MCF 10A (cell line): ENCODE results near the gene NCOR2. TPM values are rescaled to one million over a fixed set of nuclear protein-coding genes. Genes with fewer than 3 reads are reported as not detected.

Experiments used
- BruUV-seq: library from RNA; stranded (reverse); fragments of 400-500 nt; replicated peaks from 2 replicates; lab custom pipeline; 2021; lab: Mats Ljungman, UMichigan
- CTCF ChIA-PET: fragments of 300-600 bp; sonication (Branson Sonifier 250); formaldehyde crosslinking; extraction: SDS; loops from one replicate; lab custom pipeline; 2021; ENCODE audit warnings: antibody characterized with exemption, inconsistent platforms; lab: Yijun Ruan, JAX
- POLR2A ChIA-PET: fragments of 300-600, 350-650 bp; sonication (Branson Sonifier 250); formaldehyde crosslinking; extraction: SDS; loops from one replicate; lab custom pipeline; 2020; ENCODE audit warnings: antibody characterized with exemption, inconsistent platforms; lab: Yijun Ruan, JAX
- DNase-seq: peaks from one replicate; pipeline ENCODE4 v3.0.0-alpha.2; 2018; ENCODE audit not compliant: unreplicated experiment
- H3K27ac Mint-ChIP-seq: one replicate; pipeline ENCODE4 v1.8.0; 2022; ENCODE audit warnings: mild to moderate bottlenecking, low read depth, mixed read lengths; ENCODE audit not compliant: unreplicated experiment
- H3K27me3 Mint-ChIP-seq: one replicate; pipeline ENCODE4 v1.8.0; 2022; ENCODE audit warnings: mixed read lengths; ENCODE audit not compliant: insufficient read depth, unreplicated experiment
- H3K36me3 Mint-ChIP-seq: one replicate; pipeline ENCODE4 v1.8.0; 2022; ENCODE audit warnings: mild to moderate bottlenecking, moderate library complexity, mixed read lengths; ENCODE audit not compliant: insufficient read depth, unreplicated experiment
- H3K4me1 Mint-ChIP-seq: one replicate; pipeline ENCODE4 v1.8.0; 2022; ENCODE audit warnings: mixed read lengths; ENCODE audit not compliant: insufficient read depth, unreplicated experiment
- H3K4me3 Mint-ChIP-seq: one replicate; pipeline ENCODE4 v1.8.0; 2022; ENCODE audit warnings: mild to moderate bottlenecking, moderate library complexity, mixed read lengths; ENCODE audit not compliant: unreplicated experiment
- H3K9me3 Mint-ChIP-seq: one replicate; pipeline ENCODE4 v1.8.0; 2022; ENCODE audit warnings: mixed read lengths; ENCODE audit not compliant: unreplicated experiment
- CTCF ChIP-seq: fragments of 200-600 bp; IDR thresholded peaks from one replicate; pipeline ENCODE4 v1.8.0; 2022; ENCODE audit warnings: antibody characterized with exemption, mild to moderate bottlenecking; ENCODE audit not compliant: unreplicated experiment
- intact Hi-C: fragments of 100-400 bp; cut with micrococcal nuclease; formaldehyde crosslinking; loops from 2 replicates; pipeline ENCODE4 v1.14.1; 2022
- total RNA-seq: library from RNA; stranded (reverse); gene quantifications from 2 replicates; pipeline ENCODE4 v1.2.3, GENCODE V29; 2022

NCOR2 gene
- total RNA-seq, 1 experiment from 2014 or later: 145 TPM

- no TSS peak for BruUV-seq
- Mint-ChIP-seq H3K27me3 (no peaks in the 10 kb centered on the region), H3K4me1 (peaks cover 36% of the 10 kb centered on the region), H3K36me3 (no peaks in the 10 kb centered on the region), H3K27ac (peak overlapping the region; percentile 75), H3K9me3 (no peaks in the 10 kb centered on the region), H3K4me3 (no peak overlapping the region)
- intact Hi-C loops: no loop called here
- no peak for DNase-seq
- ChIA-PET POLR2A (interaction anchor here (0.7 kb wide), 1 partner anchor 178 kb away, joined by 3 read pairs; no protein-coding TSS in a partner anchor), CTCF (no interaction called here)
- TF ChIP-seq CTCF: no peak
Measured at GRCh38 chr12:124577374-124577773, 10.0 kb upstream of the NCOR2 start.

- ChIA-PET CTCF (interaction anchor here (0.6 kb wide), 1 partner anchor 195 kb away, joined by 3 read pairs; no protein-coding TSS in a partner anchor), POLR2A (interaction anchor here (1.0 kb wide), 1 partner anchor 39 kb away, joined by 4 read pairs; no protein-coding TSS in a partner anchor)
- Mint-ChIP-seq H3K4me1 (peaks cover 30% of the 10 kb centered on the region), H3K9me3 (no peaks in the 10 kb centered on the region), H3K4me3 (no peak overlapping the region), H3K36me3 (no peaks in the 10 kb centered on the region), H3K27ac (no peak overlapping the region), H3K27me3 (no peaks in the 10 kb centered on the region)
- intact Hi-C loops: no loop called here
- BruUV-seq: no TSS peak
- no peak for DNase-seq
- TF ChIP-seq CTCF: no peak
Measured at GRCh38 chr12:124576061-124576650, 8.7 kb upstream of the NCOR2 start.

GRCh38 chr12:124573839-124574786, 6.7 kb upstream of the NCOR2 start:
- H3K4me3 Mint-ChIP-seq: no peak overlapping the region
- intact Hi-C loops: no loop called here
- POLR2A ChIA-PET: interaction anchor here (0.6 kb wide), 1 partner anchor 193 kb away, joined by 3 read pairs; no protein-coding TSS in a partner anchor
- CTCF ChIA-PET: no interaction called here
- no peaks in the 10 kb centered on the region for H3K9me3 Mint-ChIP-seq
- DNase-seq: no peak
- no TSS peak for BruUV-seq
- H3K4me1 Mint-ChIP-seq: peaks cover 21% of the 10 kb centered on the region
- TF ChIP-seq CTCF: no peak
- H3K27me3 Mint-ChIP-seq: no peaks in the 10 kb centered on the region
- H3K27ac Mint-ChIP-seq: no peak overlapping the region
- no peaks in the 10 kb centered on the region for H3K36me3 Mint-ChIP-seq

GRCh38 chr12:124571556-124571955, 4.1 kb upstream of the NCOR2 start:
- intact Hi-C loops: no loop called here
- Mint-ChIP-seq H3K9me3 (no peaks in the 10 kb centered on the region), H3K27me3 (no peaks in the 10 kb centered on the region), H3K4me1 (peaks cover 6% of the 10 kb centered on the region), H3K36me3 (no peaks in the 10 kb centered on the region), H3K4me3 (no peak overlapping the region), H3K27ac (no peak overlapping the region)
- POLR2A ChIA-PET: interaction anchor here (0.7 to 1.2 kb wide), 3 partner anchors 62 to 200 kb away, joined by 3 to 6 read pairs (median 3); no protein-coding TSS in a partner anchor
- no peak for TF ChIP-seq CTCF
- CTCF ChIA-PET: interaction anchor here (1.0 to 3.6 kb wide), 3 partner anchors 12 to 193 kb away, joined by 3 to 12 read pairs (median 3); no protein-coding TSS in a partner anchor
- BruUV-seq: no TSS peak
- DNase-seq: no peak
